Neural cell (in vitro differentiated cells): ENCODE results near the gene TMEM184A. TPM values are rescaled to one million over a fixed set of nuclear protein-coding genes. Genes with fewer than 3 reads are reported as not detected.
A peak's percentile ranks its signal among the peaks of the same experiment; 100 is the strongest.

Experiments used
- H2AFZ ChIP-seq: fragments of 200-600, 300-800 bp; sonication (generic), shearing (Covaris generic); 2 replicates; pipeline ENCODE4 v1.6.0; 2014; ENCODE audit warnings: low read depth, mild to moderate bottlenecking, antibody characterized with exemption, low read length, moderate library complexity
- H3F3A ChIP-seq: fragments of 200-600 bp; shearing (Covaris generic); 2 replicates; pipeline ENCODE4 v1.6.1; 2016; ENCODE audit warnings: mild to moderate bottlenecking, moderate library complexity, mixed read lengths, antibody characterized with exemption, low read length; ENCODE audit not compliant: insufficient read depth, poor library complexity, severe bottlenecking
- H3K27ac ChIP-seq: fragments of 200-600, 300-800 bp; sonication (generic), shearing (Covaris generic); 2 replicates; pipeline ENCODE4 v1.5.1; 2014; ENCODE audit warnings: mild to moderate bottlenecking, low read length, moderate library complexity
- H3K27me3 ChIP-seq: fragments of 300-800, 200-600 bp; sonication (generic), shearing (Covaris generic); 2 replicates; pipeline ENCODE4 v1.6.0; 2014; ENCODE audit warnings: mild to moderate bottlenecking, low read depth, low read length, moderate library complexity; ENCODE audit not compliant: insufficient read depth
- H3K36me3 ChIP-seq: fragments of 300-800, 200-600 bp; sonication (generic), shearing (Covaris generic); 2 replicates; pipeline ENCODE4 v1.5.1; 2014; ENCODE audit warnings: mild to moderate bottlenecking, antibody characterized with exemption, low read length, moderate library complexity; ENCODE audit not compliant: insufficient read depth
- H3K4me2 ChIP-seq: fragments of 300-800, 200-600 bp; sonication (generic), shearing (Covaris generic); 2 replicates; pipeline ENCODE4 v1.6.0; 2014; ENCODE audit warnings: mild to moderate bottlenecking, low read length
- H3K4me3 ChIP-seq: fragments of 300-800, 200-600 bp; sonication (generic), shearing (Covaris generic); 2 replicates; pipeline ENCODE4 v1.5.1; 2014; ENCODE audit warnings: mild to moderate bottlenecking, low read length, moderate library complexity
- H3K79me2 ChIP-seq: fragments of 200-600 bp; shearing (Covaris generic); replicated peaks from 2 replicates; pipeline ENCODE4 v1.6.0; 2014; ENCODE audit warnings: mild to moderate bottlenecking, low read length, moderate library complexity; ENCODE audit not compliant: insufficient read depth
- H3K9ac ChIP-seq: fragments of 300-800, 200-600 bp; sonication (generic), shearing (Covaris generic); 2 replicates; pipeline ENCODE4 v1.6.1; 2016; ENCODE audit warnings: mild to moderate bottlenecking, low read length, mixed read lengths
- H3K9me2 ChIP-seq: fragments of 200-600 bp; shearing (Covaris generic); 2 replicates; pipeline ENCODE4 v1.6.1; 2016; ENCODE audit warnings: mild to moderate bottlenecking, low read length, mixed read lengths; ENCODE audit not compliant: insufficient read depth
- H3K9me3 ChIP-seq: fragments of 200-600, 300-800 bp; sonication (generic), shearing (Covaris generic); 2 replicates; pipeline ENCODE4 v1.6.1; 2016; ENCODE audit warnings: mild to moderate bottlenecking, mixed run types, low read length, moderate library complexity, mixed read lengths
- H4K20me1 ChIP-seq: fragments of 200-600 bp; shearing (Covaris generic); 2 replicates; pipeline ENCODE4 v1.6.1; 2016; ENCODE audit warnings: mild to moderate bottlenecking, mixed run types; ENCODE audit not compliant: insufficient read depth
- EP300 ChIP-seq: fragments of 450-650 bp; conservative IDR thresholded peaks from 2 replicates; pipeline ENCODE4 v1.6.1; 2014; ENCODE audit warnings: antibody characterized with exemption, mild to moderate bottlenecking, moderate library complexity; ENCODE audit not compliant: poor library complexity, severe bottlenecking
- EZH2 ChIP-seq: fragments of 200-600, 300-800 bp; shearing (Covaris generic), sonication (generic); IDR thresholded peaks from 2 replicates; pipeline ENCODE4 v1.6.1; 2014; ENCODE audit warnings: antibody characterized with exemption, low read length, borderline replicate concordance, mild to moderate bottlenecking; ENCODE audit not compliant: insufficient read depth, poor library complexity, severe bottlenecking
- MXI1 ChIP-seq: fragments of 450-650 bp; conservative IDR thresholded peaks from 2 replicates; pipeline ENCODE4 v1.6.1; 2014; ENCODE audit warnings: antibody characterized with exemption, mild to moderate bottlenecking; ENCODE audit not compliant: poor library complexity, severe bottlenecking
- POLR2AphosphoS5 ChIP-seq: IDR thresholded peaks from 2 replicates; pipeline ENCODE4 v1.6.1; 2012
- RAD21 ChIP-seq: fragments of 450-650 bp; conservative IDR thresholded peaks from 2 replicates; pipeline ENCODE4 v1.6.1; 2014; ENCODE audit warnings: antibody characterized with exemption, mild to moderate bottlenecking, moderate library complexity
- SMC3 ChIP-seq: fragments of 450-650 bp; conservative IDR thresholded peaks from 2 replicates; pipeline ENCODE4 v1.6.1; 2014; ENCODE audit warnings: antibody characterized with exemption, mild to moderate bottlenecking, moderate library complexity; ENCODE audit not compliant: poor library complexity
- TAF1 ChIP-seq: IDR thresholded peaks from 2 replicates; pipeline ENCODE4 v1.6.1; 2012; ENCODE audit warnings: low read depth
- polyA plus RNA-seq: library from polyadenylated mRNA; depleted of rRNA; stranded (reverse); fragments of >200 nt; gene quantifications from 2 replicates; pipeline ENCODE4 v1.2.3, GENCODE V29; 2014
- TF ChIP-seq, protein P1 (sequence below): IDR thresholded peaks from 2 replicates; pipeline ENCODE4 v1.6.1; 2012; ENCODE audit warnings: borderline replicate concordance
- TF ChIP-seq, protein P2 (sequence below): fragments of 450-650 bp; IDR thresholded peaks from 2 replicates; pipeline ENCODE4 v1.5.1; 2014; ENCODE audit warnings: antibody characterized with exemption, mild to moderate bottlenecking, moderate library complexity; ENCODE audit not compliant: poor library complexity, severe bottlenecking

The TMEM184A gene
- polyA plus RNA-seq, 1 donor from 2014 or later: not detected

DNA sequence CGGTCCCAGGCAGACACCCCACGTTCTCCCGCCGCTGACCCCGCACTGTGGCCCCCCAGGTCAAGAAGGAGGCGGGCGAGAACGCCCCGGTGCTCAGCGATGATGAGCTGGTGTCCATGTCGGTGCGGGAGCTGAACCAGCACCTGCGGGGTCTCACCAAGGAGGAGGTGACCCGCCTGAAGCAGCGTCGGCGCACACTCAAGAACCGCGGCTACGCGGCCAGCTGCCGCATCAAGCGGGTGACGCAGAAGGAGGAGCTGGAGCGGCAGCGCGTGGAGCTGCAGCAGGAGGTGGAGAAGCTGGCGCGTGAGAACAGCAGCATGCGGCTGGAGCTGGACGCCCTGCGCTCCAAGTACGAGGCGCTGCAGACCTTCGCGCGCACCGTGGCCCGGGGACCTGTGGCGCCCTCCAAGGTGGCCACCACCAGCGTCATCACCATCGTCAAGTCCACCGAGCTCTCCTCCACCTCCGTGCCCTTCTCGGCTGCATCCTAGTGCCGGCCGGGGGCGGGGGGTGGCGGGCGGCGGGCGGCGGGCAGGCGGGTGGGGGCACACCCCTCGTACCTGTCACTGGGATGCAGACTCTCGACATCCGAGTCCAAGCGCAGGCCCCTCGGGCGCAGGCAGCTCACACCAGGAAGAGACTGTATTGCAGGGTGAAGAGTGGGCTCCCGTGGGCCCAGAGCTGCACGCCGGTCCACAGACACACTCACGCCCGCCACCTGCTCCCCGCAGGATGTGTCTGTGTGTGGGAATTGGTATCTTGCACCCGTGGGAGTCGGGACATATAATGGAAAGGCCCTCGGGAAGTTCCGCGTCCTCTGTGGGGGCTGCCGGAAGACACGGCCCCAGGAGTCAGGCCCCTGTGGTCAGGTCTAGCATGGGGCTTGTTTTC lies 15.9 kb downstream of the TMEM184A start:
- no peaks in the 10 kb centered on the region for H3K9me2 ChIP-seq
- H3K79me2 ChIP-seq: peaks cover 13% of the 10 kb centered on the region
- no peaks in the 10 kb centered on the region for H3K9me3 ChIP-seq
- H3K36me3 ChIP-seq: no peaks in the 10 kb centered on the region
- TF ChIP-seq TAF1: no peak
- TF ChIP-seq, protein P1, sequence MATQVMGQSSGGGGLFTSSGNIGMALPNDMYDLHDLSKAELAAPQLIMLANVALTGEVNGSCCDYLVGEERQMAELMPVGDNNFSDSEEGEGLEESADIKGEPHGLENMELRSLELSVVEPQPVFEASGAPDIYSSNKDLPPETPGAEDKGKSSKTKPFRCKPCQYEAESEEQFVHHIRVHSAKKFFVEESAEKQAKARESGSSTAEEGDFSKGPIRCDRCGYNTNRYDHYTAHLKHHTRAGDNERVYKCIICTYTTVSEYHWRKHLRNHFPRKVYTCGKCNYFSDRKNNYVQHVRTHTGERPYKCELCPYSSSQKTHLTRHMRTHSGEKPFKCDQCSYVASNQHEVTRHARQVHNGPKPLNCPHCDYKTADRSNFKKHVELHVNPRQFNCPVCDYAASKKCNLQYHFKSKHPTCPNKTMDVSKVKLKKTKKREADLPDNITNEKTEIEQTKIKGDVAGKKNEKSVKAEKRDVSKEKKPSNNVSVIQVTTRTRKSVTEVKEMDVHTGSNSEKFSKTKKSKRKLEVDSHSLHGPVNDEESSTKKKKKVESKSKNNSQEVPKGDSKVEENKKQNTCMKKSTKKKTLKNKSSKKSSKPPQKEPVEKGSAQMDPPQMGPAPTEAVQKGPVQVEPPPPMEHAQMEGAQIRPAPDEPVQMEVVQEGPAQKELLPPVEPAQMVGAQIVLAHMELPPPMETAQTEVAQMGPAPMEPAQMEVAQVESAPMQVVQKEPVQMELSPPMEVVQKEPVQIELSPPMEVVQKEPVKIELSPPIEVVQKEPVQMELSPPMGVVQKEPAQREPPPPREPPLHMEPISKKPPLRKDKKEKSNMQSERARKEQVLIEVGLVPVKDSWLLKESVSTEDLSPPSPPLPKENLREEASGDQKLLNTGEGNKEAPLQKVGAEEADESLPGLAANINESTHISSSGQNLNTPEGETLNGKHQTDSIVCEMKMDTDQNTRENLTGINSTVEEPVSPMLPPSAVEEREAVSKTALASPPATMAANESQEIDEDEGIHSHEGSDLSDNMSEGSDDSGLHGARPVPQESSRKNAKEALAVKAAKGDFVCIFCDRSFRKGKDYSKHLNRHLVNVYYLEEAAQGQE: no peak
- TF ChIP-seq POLR2AphosphoS5: no peak
- TF ChIP-seq EP300: no peak
- TF ChIP-seq EZH2: no peak
- TF ChIP-seq, protein P2, sequence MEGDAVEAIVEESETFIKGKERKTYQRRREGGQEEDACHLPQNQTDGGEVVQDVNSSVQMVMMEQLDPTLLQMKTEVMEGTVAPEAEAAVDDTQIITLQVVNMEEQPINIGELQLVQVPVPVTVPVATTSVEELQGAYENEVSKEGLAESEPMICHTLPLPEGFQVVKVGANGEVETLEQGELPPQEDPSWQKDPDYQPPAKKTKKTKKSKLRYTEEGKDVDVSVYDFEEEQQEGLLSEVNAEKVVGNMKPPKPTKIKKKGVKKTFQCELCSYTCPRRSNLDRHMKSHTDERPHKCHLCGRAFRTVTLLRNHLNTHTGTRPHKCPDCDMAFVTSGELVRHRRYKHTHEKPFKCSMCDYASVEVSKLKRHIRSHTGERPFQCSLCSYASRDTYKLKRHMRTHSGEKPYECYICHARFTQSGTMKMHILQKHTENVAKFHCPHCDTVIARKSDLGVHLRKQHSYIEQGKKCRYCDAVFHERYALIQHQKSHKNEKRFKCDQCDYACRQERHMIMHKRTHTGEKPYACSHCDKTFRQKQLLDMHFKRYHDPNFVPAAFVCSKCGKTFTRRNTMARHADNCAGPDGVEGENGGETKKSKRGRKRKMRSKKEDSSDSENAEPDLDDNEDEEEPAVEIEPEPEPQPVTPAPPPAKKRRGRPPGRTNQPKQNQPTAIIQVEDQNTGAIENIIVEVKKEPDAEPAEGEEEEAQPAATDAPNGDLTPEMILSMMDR: no peak
- TF ChIP-seq SMC3: no peak
- TF ChIP-seq RAD21: no peak
- no peak for TF ChIP-seq MXI1
- H3K9ac ChIP-seq: no peak overlapping the region
- H4K20me1 ChIP-seq: no peaks in the 10 kb centered on the region
- no peaks in the 10 kb centered on the region for H3K27me3 ChIP-seq
- no peaks in the 10 kb centered on the region for H3F3A ChIP-seq
- H2AFZ ChIP-seq: no peak overlapping the region
- H3K4me2 ChIP-seq: no peak overlapping the region
- no peak overlapping the region for H3K4me3 ChIP-seq
- no peak overlapping the region for H3K27ac ChIP-seq

DNA sequence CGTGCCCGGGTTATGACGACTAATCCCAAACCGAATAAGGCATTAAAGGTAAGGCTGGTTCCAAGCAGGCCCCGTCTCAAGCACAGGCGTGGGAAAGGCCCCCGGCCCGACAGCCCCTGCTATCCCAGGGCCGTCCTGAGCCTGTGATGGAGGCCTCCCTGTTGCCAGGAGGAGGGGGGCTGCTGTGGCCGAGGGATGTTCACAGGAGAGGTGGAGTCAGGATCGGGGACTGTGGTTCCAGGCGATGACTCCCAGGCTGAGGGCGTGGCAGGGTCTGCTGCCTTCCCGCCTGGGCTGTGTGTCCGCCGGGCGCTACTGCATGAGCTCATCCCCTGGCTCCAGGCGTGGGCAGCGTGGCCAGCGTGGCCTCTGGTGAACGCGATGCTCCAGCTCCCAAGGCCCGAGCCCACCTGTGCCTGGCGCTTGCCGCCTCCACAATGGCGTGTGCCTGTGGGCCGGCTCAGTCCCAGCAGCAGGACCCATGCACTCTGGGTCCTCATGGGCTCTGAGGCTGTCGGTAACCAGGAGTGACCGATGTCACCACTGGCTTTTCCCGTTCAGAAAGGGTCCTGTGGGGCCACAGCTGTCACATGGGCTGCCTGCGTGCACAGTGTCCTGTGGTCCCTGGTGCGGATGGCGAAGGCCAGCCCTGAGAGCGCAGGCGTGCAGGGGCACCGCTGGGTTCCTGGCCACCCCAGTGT lies 16.7 kb downstream of the TMEM184A start:
- no peaks in the 10 kb centered on the region for H3K9me2 ChIP-seq
- H3K79me2 ChIP-seq: peaks cover 13% of the 10 kb centered on the region
- H3K9me3 ChIP-seq: no peaks in the 10 kb centered on the region
- H3F3A ChIP-seq: no peaks in the 10 kb centered on the region
- TF ChIP-seq TAF1: no peak
- no peak for TF ChIP-seq EZH2
- peak overlapping the region; percentile 61 for H3K4me3 ChIP-seq
- H3K27ac ChIP-seq: peak overlapping the region; percentile 79
- peak overlapping the region; percentile 67 for H3K9ac ChIP-seq
- no peaks in the 10 kb centered on the region for H3K27me3 ChIP-seq
- no peaks in the 10 kb centered on the region for H4K20me1 ChIP-seq
- H3K36me3 ChIP-seq: no peaks in the 10 kb centered on the region
- no peak overlapping the region for H2AFZ ChIP-seq
- H3K4me2 ChIP-seq: no peak overlapping the region
